Stimulated activated CD8-positive, alpha-beta memory T cell treated with anti-CD3 and anti-CD28 coated beads, Interleukin-15, amount 100 ng/mL, for 1 hour (primary cell): ENCODE data around the gene MIER2.

ENCODE experiments used
- DNase-seq: peaks from one replicate; pipeline ENCODE4 v3.0.0-alpha.2; 2020; ENCODE audit warnings: low read depth

The MIER2 gene

DNA sequence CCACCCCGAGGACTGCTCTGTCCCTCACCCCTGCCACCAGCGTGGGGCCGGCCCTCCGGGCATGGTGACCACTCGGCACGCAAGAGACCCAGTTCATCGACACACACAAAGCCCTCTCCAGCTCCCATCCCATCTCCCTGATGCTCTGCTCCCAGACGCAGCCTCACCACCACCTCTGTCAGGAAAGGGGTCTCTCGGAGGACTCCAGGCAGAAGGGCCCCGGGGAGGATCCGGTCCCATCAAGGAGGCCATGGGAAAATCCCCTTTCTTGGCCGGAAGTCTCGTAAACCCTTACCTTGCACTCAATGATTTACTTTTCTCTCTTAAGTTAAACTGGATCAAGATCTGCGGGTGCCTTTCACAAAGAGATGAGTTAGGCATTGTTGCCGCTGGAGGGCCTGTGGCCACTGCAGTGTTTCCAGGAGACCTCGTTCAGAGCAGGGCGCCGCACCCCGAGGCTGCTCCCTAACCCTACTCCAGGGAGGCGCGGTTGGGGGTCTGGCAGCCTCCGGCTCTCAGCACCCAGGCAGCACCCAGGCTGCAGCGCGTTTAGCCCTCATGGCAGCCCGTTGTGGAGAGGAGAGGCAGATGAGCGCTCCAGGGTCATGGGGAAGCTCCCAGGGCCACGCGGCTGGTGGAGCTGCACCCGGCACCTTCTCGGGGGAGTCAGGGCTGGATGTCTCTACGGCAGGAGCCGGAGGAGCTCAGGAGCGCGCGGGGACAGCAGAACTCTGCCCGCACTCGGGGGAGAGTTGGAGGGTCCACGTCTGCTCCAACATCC, 33.4 kb upstream of the MIER2 start:
- no peak for DNase-seq

DNA sequence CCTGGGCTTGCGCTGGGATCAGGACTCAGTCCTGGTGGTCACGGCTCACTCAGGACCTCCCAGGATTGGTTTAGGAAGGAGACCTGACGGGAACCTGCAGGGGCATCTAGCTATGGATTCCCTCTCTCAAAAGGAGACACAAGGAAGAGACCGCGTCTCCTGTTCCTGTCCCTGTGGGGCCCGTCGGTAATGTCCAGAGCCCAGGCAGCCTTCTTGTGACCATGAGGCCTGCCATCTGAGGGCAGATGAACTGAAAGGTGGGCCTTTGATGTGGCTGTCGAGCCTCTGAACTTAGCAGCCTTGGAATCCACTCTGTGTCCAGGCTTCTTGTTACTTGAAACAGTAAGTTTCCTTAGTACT, 31.5 kb upstream of the MIER2 start:
- DNase-seq: no peak

DNA sequence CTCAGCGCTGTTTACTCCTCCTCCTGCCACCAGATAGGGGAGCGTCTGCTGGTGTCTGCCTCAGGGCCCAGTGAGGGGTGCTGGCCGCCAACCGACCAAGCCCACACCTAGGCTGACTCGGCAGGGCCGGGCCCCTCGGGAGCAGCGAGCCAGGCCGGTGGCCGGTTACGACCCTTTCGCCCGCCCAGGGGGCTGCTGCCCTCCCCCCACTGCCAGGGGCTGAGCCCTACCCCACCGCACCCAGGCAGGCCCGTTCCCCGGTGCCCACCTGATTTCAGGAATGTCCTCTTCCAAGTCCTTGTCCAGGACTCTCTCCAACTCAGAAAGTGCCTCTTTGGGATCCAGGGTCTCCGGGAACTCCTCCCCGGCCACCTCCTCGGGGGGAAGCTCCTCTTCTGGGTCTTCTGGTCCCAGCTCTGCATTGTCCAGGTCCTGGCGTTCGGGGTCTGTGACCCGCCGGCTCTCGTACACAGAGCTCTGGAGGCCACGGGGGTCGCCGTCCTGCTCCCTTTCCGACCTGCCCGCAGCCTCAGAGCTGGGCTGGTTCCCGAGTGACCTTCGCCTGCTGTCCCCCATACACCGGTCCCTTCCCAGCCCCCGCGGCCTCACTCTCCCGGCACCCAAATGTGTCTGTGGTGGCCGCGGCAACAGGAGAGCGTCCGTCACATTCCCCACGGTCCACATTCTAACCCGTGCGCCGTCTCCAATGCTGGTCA, 31.0 kb upstream of the MIER2 start:
- no peak for DNase-seq

DNA sequence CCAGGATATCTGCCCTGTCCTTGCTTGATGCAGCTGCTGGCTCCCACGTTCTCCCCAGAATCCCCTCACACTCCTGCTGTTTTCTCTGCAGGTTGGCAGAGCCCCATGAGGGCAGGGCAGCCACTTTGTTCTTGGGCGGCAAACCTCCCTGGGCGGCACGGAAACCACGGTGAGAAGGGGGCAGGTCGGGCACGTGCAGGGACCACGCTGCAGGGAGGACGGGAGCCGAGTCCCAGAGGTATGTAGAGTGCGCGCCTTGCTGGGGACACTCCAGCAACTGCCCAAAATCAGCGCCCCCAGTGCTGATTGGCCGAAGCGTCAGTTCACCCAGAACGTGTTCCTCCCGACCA, 30.3 kb upstream of the MIER2 start:
- no peak for DNase-seq

DNA sequence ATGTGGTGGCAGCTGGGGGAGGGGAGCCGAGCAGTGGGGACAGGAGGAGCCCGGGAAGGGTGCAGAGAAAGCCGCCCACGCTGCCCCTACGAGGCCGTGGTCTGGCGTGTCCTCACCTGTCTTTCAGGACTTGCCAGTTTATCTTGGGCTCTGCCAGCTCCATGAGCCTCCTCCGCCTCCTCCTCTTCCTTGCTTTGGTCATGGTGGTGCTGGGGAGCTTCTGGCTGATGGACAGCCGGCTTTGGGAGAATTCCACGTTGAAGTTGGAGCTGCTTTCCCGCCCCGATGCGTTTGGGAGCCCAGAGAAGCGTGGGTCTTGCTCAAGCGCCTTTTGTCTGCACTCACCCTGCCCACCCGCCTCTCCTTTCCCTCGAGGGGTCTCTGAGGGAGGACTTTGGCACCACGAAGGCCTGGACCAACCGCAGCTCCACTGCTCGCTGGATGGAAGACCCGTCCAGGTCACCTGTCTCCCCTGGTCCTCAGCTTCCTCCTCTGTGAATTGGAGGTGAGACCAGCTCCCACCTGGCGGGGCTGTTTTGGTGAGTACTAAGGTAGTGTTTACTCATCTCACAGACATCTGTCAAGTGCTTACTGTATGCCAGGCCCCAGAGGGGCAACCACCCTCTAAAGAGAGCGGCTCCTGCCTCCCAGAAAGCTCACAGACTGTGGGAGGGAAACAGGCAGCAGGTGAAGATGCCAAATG, 29.7 kb upstream of the MIER2 start:
- no peak for DNase-seq

DNA sequence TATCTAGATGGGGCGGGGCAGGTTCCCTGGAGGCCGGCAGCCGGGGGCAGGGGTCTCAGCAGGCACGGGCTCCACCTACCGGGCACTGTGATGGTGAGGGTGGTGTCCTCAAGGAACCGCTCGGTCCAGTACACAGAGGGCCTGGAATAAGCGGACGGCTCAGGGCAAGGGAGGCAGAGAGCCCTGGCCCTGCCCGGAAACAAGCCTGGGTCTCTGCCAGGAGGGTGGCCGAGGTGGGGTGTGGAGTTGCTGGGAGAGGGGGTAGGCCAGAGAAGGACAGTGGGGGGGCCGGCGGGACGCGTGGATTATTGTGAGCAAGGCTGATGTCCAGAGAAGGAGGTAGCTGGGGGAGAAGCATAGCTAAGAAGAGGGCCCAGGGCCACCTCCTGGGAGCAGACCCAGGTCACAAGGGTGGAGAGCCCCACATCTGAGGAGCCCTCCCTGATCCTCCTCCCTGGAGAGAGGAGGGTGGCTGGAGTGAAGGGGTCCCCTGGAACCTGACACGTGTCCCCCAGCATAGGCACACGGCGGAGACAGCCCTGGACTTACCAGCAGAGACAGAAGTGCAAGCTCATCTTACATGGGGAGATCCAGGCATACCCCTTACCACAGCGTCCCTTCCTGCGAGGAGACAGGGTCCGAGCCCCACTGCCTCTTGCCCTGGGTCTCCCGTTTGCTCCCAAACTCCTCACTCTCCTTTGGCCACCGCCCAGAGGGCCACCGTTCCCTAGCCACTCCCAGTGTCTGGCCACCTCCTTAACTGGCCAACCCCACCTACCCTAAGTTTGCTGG, 29.0 kb upstream of the MIER2 start:
- DNase-seq: no peak

DNA sequence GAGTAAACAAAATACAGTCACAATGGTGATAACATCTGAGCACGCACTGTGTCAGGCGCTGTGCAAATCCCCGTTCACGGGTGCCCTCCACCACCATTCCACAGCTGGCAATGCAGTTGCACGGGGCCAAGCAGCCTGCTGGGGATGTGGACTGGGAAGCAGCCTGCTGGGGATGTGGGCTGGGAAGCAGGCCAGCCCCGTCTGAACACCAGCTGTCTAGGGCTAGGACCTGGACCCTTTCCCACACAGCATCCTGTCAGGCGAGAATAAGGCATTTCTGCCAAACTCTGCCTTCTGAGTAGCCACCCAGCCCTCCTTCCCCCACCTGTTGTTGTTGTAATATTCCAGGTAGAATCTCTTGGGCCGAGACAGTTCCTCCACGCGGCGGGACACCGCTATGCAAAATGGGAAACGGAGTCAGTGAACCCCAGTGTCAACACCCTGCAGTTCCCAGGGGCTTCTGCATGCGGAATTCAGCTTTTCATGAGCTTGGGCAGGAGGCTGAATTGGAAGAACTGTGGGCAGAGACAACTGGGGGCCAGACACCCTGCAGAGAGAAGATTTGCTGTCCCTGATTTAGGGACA, 27.8 kb upstream of the MIER2 start:
- no peak for DNase-seq

DNA sequence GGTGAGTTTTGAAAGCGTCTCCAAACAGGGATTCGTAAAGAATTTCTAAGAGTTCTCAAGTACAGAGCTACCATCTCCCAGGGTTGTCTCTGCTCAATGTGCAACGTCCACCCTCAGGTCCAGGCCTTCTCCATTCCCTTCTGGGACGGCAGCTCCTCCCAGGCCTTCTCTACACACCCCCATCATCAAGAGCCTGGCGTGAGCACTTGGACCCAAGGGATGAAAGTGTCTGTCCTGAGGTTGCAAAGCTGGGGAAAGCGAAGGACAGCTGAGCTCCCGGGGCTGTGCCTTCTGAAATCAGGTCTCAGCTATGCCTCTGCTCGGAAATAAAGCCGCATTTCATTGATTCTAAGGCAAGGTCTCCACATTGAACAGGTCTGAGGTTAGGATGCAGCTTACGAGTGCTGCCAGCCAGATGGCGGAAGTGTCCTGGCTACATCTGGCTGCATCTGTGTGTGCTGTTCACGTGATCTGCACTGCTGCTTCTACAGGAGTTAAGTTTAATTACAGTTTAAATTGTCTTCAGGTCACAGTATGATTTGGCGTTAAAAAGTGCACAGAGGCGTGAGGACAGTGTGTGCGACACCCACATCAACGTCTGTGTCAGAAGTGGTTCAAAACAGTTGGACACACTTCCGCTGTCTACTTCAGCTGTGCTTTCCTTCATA, 27.0 kb upstream of the MIER2 start:
- DNase-seq: no peak

DNA sequence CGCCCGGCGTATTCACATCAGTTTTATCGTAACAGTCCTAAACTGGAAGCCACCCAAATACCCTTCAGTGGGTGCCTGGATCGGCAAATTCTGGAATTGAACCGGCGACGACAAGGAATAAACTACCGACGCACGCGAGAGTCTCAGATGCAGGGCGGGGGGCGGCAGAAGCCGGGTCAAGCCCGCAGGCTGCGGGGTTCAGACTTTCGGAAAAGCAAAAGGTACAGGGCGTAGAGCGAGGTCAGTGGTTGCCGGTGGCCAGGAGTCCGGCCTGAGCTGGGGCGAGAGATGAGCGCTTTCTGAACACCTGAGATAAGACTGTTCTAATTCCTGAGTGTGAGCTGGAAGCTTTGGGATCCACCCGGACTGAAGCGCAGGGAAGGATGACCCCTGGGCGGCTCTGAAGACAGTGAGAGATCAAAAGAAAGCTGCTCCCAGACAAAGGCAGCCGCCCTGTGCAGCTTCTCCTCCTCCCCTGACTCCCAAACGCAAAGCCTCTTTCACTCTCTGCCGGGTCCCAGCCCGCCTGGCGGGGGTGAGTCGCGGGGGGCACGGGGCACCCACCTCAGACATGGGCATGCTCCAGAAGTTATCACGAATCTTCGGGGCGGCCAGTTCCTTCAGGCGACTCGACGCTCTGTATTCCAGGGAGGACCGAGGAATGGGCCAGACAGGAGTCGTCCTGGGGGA, 26.2 kb upstream of the MIER2 start:
- no peak for DNase-seq

DNA sequence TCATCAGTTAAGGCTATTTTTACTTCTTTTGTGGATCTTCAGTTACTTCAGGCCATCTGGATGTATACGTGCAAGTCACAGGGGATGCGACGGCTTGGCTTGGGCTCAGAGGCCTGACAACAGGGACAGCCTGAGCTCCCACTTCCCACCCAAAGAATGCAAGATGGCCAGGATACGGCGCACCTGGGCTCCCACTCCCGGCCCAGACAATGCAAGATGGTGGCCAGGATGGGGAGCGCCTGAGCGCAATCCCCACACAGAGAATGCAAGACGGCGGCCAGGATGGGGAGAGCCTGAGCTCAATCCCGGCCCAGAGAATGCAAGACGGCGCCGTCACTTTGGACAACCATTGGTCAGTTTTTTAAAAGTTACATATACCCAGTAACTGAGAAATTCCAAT, 25.3 kb upstream of the MIER2 start:
- DNase-seq: no peak

DNA sequence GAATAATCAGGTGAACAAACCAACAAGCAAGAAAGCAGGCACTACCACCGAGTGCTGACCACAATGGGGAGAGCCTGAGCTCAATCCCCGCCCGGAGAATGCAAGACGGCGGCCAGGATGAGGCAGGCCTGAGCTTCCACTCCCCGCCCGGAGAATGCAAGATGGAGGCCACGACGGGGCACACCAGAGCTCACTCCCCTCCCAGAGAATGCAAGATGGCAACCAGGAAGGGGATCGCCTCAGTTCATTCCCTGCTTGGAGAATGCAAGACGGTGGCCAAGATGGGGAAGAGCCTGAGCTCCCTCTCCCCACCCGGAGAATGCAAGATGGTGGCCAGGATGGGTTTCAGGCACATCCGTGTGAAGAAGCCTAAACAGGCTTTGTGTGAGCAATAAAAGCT, 24.7 kb upstream of the MIER2 start:
- DNase-seq: no peak

DNA sequence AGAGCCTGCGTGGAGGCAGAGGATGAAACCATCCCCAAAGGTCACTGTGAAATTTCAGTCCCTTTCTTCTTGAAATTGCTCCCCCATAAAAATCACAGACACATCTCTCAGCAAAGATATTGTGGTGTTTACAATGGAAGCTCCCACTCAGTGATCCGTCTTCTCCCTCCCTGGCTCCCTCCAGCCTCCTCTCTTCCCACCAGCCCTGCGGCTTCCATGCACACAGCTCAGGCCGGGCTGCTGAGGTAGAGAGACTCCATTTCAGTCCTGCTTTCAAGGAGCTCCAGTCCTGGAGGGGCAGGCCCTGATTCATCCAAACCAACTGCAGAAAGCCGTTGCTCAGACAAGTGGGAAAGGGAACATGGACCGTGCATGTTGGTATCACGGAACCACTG, 24.0 kb upstream of the MIER2 start:
- no peak for DNase-seq

DNA sequence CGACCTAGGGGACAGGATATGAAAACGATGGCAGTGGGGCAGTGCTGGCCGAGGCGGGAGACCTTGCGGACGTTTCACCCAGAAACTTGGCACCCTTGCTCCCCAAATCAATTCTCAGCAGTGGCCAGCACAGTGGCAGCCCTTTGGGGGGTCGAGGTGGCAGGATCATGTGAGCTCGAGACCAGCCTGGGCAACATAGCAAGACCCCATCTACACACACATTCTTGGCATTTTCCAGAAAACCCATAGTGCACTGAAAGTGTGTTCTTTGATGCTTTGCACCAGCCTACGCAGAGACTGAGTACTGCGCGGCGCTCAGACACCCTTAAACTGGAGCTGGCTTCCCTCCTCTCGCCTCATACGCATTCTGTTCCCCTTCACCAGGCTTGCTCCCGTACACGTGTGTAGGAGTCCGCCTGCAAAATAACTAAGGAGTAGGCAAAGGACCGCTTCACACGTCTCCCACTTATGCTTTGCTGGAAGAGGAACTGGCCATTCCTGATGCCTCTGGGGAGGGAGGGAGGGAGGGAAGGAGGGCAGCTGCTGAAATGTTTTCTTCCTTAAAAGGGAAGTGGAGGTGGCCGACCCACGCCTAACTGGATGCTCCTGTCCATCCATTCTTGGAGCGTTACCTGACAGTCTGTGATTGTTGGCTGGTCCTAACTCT, 23.5 kb upstream of the MIER2 start:
- no peak for DNase-seq

DNA sequence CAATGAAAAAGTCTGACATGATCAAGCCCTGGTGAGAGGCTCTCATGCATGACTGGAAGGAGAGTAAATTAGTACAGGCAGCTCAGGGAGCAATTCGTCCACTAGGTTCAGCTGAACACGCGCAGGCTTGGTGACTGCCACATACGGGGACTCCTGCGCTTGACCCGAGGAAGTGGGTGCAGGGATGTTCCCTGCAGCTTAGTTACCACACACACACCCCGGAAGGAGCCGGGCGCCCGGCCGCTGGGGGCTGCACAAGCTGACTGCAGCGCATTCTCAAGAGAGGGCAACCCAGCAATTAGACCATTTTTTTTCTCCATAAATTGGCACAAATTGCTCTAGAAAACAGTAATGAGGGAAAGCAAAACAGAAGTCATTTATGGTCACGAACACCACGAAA, 23.0 kb upstream of the MIER2 start:
- no peak for DNase-seq

DNA sequence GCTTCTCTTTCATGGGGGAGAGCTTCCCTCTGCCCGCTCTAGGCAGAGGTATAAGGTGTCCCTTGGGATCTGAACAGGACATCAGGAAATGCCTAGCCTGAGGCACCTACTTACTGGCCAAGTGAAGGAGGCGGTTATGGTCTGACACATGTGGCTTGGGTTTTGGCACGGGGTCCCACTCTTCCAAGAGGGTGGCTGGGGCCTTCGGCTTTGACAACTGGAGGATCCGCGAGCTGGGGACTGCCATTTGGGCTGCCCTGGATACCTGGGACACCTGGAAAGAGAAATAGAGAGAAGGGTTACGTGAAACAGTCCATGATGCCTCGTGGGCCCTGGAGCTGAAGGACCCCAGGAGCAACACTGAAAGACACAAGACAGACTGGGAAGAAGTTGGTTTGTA, 22.4 kb upstream of the MIER2 start:
- no peak for DNase-seq

DNA sequence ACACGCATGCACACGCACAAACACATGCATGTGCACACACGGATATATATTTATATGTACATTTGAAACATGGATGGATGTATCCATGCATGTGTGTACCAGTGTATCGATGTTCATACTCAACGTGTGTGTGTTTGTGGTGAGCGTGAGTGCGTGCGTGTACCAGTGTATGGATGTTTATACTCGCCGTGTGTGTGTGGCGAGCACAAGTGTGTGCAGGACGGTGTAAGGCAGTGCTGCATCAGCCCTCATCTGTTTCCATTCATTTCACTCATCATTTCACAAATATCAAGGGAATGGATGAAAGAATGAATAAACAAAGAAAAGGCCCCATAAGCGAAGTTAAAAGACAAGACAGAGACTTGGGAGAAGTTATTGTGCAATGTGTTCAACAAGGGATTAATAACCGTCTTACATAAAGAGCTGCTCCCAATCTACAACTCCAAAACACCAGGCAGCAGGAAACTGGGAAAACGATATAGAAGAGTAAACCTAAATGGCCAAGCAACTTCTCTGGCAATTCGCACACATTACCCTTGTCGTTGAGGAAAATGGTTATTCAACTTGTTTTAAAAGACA, 21.7 kb upstream of the MIER2 start:
- no peak for DNase-seq

DNA sequence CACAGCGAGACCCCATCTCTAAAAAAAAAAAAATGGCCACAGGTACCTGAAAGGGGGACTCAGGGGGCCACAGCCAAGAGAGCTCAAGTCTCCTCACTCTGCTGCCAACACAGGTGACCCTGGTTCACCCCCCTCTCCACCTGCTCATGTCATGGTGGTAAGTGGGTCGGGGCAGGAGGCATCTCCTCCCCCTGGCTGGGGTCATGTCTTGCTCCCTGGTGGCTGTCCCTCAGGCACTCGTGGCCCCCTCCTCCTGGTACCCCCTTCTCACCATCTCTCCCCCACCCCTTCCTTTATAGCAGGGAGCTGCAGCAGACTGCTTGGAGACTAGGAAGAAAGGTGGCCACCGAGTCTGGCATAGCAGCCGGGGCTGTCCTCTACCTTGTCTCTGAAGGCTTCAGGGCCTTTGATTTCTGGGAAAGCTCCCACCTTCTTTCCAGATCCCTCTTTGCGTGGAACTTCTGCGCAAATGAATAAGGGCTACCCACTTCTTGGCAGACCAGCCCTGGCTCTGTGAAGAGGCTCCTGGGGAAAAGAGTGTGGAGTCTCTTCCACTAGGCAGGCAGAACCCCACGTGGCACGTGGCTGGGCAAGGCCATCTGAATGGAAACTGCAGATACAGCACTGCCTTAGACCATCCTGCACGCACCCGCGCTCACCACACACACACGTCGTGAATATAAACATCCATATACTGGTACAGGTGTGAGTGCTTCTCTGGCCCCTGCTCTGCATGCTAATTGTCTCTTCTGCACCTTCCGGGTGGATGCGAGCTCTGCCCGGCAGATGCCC, 20.1 kb upstream of the MIER2 start:
- DNase-seq: no peak

DNA sequence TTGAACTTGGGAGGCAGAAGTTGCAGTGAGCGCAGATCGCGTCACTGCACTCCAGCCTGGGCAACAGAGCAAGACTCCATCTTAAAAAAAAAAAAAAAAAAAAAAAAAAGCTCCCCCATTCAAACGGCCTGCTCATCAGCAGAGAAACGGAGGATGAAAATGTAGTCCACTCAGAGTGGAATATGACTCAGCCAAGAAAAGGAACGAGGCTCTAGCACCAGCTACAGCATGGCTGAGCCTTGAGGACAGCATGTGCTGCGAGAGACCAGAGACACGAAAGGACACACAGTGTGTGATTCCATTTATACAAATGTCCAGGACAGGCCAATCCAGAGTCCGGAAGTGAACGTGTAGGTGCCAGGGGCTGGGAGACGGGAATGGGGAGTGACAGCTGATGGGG, 18.1 kb upstream of the MIER2 start:
- no peak for DNase-seq

DNA sequence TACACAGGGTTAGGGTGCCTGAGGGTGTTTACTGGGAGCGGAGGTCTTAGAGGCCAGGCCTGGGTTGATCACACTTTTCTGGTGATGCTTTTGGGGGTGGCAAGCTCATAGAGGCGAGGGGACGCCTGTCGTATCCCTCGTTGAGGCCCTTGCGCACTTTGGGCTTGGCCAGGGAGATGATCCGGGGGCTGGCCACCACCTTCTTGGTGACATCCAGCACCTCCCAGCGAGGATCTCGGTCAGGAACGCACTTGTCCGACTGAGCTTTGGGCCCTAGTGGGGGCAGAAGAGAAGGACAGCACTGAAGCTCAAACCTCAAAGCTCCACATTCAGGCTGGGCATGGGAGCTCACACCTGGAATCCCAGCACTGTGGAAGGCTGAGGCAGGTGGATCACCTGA, 17.6 kb upstream of the MIER2 start:
- DNase-seq: no peak

DNA sequence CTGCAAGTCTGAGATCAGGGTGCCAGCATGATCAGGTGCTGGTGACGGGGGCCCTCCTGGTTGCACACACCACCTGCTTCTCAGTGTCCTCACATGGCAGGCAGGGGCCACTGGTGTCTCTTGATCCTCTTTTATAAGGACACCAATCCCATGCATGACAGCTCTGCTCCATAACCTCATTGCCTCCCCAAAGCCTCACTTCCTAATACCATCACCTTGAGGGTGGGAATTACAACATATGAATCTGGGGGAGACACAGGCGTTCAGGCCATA, 15.0 kb upstream of the MIER2 start:
- no peak for DNase-seq
